Activated CD4-positive, alpha-beta T cell treated with anti-CD3 and anti-CD28 coated beads for 4 hours (primary cell): ENCODE measurements around the gene ZC3H15.
"Not testable (repeated sequence)": the region's sequence is repeated elsewhere in the genome, so short reads cannot be mapped to it uniquely, and the experiment has no call there.

Experiments
- DNase-seq, 2 donors: peaks; one replicate each; pipeline ENCODE4 v3.0.0-alpha.2; 2020

The ZC3H15 gene

DNA sequence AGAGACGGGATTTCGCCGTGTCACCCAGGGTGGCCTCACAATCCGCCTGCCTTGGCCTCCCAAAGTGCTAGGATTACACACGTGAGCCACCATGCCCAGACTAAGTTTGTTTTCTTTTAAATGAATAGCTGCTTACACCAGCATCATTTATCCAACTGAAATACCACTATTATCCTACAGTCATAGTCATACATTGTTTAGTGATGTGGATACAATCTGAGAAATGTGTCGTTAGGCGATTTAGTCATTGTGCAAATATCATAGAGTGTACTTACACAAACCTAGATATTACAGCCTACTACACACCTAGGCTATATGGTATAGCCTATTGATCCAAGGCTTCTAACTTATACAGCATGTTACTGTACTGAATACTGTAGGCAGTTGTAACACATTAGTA, 10.3 kb downstream of the ZC3H15 start:
- DNase-seq, result no peak

DNA sequence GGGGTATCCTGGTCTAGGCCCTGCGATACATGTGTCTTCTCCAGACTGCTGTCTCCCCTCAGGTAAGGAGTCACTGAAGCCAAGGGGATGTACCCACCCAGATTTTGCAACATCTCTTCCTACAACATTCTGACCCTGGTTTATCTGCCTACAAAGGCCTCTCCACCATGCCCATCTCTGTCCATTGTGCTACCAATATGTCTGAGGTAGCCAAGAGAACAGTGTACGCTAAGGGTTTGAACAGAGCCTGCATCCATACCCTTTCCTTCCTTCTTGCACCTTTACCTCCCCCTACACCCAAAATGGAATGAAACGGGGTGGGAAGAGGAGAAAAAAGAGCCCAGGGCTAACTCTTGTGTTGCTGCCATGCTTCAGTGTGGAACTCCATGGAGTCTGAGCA, 11.9 kb downstream of the ZC3H15 start:
- DNase-seq, result no peak

DNA sequence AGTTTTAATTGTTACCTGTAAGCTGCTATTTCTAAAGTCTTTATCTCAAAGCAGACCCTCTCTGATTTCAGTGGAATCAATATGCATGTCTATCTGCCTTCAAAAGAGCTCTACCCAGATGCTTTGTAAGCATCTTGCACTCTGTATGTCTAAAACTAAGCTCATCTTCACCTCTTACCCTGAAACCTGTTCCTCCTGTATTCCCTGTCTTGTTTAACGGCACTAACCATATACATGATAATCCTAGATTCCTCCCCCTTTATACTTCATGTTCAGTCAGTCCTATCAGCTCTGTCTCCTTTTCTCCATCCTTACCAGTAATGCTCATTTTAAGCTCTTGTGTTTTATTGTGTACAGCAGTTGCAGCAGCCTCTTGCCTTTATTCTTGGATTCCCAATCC, 12.8 kb downstream of the ZC3H15 start:
- no peak for DNase-seq

DNA sequence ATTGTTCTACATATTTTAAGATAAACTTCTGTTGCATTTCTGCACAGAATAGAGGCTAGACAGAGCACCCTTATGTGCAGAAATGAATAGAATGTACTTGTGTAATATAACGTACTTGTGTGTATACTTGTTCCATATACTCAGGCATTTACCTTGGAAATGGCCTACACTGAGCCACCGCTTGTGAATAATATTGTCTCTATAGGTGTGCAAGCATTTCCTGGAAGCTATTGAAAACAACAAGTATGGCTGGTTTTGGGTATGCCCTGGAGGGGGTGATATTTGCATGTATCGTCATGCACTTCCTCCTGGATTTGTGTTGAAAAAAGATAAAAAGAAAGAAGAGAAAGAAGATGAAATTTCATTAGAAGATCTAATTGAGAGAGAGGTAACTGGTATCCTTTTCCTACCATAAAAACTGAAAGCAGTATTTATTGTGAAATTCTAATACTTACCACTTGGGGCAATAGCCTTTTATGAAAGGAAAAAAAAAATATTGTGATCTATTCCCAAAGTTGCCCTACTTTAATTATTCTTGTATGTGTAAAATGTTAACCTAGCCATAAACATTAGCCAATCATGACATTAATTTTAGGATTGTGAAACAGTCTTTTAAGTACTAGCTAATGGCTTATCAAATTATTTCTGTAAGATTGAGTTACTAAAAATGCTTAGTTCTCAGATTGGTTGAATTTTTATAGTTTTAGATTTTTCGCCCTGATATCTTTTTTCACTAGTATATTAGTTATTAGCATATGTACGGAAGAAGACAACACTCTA, 18.0 kb downstream of the ZC3H15 start:
- DNase-seq, result no peak

DNA sequence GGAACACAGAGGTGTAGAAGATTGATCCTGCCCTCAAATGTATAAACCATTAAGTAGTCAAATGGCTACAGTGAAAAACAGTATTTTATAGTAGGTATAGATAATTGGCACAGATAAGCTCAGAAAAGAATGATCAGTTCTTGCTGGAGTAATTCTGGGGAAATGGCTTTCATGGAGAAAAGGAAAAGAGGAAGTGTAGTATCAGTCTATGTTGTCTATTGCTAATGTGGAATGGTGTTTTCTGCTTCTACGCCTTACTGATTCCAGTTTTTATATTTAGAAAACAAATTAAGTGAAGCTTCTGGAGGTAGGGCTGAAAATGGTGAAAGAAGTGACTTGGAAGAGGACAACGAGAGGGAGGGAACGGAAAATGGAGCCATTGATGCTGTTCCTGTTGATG, 22.2 kb downstream of the ZC3H15 start:
- DNase-seq, result no peak

DNA sequence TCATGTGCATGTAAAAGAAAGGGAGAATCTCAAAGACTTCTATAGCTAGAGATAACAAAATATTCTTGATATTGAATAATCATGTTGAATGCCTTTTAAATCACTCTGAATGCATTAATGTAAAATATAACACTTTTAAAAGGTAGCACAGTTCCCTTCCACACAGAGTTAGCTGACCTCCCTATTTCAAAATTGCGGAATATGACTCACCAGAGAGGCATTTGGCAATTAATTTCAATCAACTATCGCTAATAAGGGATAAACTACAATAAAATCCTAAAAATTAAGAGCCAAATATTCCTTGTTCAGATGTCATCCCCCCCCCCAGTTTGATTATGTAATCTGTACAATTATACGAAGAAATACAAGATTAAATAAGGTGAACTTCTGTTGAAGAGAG, 29.3 kb downstream of the ZC3H15 start:
- no peak for DNase-seq

DNA sequence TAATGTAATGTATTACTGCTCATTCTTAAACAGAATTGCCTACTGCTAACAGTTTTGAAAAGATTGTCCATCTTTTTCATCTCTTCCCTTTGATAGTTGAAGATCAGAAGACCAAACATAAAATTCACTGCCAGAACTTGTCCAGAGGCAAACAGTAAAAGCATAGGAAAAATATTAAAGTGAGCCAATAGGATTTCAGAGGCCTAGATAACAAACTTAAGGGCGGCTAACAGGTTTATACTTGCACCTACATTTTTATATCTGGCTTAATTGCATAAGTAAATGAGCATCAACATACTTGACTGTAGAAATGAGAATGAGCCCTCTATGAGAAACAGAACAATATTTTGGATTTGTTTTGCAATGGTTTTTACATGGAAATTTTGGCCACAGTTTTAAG, 30.3 kb downstream of the ZC3H15 start:
- DNase-seq, result no peak

DNA sequence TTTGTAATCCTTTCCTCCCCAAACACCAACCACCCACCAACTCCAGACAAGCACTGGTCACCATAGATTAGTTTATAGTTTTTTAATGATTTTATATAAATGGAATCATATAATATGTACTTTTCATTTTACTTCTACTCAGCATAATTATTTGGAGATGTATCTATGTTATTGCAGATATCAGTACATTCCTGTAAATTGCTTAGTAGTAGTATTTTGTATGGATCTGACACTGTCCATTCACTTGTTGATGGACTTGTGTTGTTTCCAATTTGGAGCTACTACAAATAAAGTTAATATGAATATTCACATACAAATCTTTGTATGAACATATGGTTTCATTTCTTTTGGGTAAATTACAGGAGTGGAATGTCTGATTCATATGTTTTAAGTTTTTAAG, 31.0 kb downstream of the ZC3H15 start:
- no peak for DNase-seq

DNA sequence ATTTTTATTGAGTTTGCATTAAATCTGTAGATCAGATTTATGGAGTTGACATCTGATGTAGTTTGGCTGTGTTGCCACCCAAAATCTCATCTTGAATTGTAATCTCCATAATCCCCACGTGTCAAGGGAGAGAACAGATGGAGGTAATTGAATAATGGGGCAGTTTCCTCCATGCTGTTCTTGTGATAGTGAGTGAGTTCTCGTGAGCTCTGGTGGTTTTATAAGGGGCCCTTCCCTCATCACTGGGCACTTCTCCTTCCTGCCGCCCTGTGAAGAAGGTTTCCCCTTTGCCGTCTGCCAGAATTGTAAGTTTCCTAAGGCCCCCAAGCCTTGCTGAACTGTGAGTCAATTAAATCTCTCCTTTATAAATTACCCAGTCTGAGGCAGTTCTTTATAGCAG, 32.2 kb downstream of the ZC3H15 start:
- DNase-seq, result no peak

DNA sequence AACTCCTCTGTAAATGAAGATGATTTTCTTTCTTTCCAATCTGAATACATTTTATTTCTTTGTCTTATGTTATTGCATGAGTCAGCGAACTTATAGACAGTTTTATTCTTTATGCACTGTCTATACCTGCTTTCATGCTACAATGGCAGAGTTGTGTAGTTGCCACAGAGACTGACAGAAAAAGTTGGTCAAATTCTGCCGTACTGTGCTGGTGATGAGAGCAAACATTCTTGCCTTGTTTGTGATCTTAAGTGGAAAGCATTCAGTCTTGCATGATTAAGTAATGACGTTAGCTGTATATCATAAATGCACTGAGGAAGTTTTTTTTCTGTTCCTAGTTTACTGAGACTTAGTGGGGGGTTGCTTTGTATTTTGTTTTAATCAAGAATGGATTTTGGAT, 32.9 kb downstream of the ZC3H15 start:
- DNase-seq, result no peak

DNA sequence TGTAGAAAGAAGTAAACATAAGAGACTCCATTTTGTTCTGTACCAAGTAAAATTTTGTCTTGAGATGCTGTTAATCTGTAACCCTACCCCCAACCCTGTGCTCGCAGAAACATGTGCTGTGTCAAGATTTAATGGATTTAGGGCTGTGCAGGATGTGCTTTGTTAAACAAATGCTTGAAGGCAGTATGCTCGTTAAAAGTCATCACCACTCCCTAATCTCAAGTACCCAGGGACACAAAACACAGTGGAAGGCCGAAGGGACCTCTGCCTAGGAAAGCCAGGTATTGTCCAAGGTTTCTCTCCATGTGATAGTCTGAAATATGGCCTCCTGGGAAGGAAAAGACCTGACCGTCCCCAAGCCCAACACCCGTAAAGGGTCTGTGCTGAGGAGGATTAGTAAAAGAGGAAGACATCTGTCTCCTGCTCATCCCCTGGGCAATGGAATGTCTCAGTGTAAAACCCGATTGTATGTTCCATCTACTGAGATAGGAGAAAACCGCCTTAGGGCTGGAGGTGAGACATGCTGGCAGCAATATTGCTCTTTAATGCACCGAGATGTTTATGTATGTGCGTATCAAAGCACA, 35.6 kb downstream of the ZC3H15 start:
- DNase-seq, result not testable (repeated sequence)

DNA sequence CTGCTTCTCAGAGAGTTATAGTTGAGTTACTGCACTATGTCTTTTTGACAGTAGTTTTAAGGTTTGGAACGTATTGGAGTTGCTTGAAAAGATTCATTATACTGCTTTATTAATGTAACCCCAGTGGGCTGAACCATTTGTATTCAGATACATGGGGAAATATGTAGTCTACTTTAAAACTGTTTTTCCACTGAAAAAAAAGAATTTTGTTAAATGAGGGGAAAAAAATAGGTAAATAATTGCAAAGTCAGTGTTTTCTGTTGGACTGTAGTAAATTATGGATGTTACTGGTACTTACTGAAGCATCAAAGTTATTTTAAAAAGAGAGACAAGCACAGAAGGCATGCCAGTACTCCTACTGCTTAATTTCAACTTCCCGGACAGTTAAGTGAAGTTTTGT, 36.4 kb downstream of the ZC3H15 start:
- no peak for DNase-seq

DNA sequence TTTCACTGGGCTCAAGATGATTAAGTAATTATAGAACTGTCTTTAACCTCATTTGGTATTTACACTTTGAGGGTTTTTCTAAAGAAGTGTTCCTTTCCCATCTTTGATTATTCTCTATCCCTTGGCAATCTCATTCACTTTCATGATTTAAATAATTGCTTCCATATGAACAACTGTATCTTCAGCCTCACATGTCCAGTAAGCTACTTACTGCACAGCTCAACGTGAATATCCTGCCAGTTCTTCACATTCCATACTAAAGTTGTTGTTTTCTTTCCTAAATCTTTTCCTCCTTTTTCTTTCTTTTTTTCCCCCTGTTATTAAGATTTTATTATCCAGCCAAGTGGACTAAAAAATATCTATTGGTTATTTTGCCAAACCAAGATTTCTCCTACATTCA, 37.7 kb downstream of the ZC3H15 start:
- no peak for DNase-seq

DNA sequence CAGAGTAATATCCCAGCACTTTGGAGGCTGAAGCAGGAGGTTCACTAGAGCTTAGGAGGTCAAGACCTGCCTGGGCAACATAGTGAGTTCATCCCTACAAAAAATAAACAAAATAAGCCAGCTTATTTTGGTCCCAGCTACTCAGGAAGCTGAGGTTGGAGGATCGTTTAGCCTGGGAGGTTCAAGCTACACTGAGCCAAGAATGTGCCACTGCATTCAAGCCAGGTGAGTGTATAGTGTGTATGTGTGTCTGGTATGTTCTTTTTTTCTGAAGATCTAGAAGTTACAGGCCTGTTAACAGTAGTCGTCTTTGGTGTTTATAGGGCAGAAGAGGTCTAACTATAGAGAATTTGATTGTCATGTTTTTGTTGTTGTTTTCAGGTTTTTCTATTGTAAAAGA, 40.2 kb downstream of the ZC3H15 start:
- no peak for DNase-seq

DNA sequence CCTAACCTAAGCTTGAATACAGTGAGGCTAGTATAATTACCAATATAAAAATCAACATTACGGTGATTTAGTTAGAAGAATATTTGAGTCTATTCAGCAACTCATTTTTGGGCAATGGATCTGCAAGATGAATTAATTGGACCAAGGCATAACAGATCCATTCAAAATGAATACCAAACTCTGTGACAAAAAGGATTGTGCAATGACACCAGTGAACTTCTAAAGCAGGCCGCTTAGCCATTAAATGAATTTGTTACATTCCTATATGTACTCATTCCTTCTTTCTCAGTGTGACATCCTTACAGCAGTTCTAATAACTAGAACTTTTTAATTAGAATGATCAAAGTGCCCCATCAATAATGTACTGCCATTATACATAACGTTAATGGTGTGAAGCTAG, 44.3 kb downstream of the ZC3H15 start:
- DNase-seq, result no peak

DNA sequence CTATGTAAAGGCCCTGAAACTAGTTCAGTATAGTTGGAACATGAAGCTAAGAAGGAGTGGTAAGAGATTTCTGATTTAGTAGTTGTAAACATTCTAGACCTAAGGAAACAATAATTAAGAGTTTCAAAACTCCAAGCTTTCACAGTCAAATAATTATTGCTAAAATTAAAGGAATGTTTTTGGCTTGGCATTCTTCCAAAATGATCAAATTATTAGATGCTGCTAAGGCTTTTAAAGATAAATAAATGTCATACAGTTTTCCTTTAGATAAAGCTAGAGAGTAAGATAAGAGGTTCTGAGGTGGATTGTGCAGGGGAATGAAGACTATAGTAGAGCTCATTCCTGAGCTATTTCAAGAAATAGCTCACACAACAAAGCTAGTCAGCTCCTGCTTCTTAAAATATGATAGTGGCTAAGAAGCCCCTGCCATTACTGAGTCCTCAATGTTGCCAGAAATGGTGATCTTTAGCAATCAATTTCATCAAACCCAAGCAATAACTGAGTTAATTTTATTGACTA, 45.3 kb downstream of the ZC3H15 start:
- no peak for DNase-seq

DNA sequence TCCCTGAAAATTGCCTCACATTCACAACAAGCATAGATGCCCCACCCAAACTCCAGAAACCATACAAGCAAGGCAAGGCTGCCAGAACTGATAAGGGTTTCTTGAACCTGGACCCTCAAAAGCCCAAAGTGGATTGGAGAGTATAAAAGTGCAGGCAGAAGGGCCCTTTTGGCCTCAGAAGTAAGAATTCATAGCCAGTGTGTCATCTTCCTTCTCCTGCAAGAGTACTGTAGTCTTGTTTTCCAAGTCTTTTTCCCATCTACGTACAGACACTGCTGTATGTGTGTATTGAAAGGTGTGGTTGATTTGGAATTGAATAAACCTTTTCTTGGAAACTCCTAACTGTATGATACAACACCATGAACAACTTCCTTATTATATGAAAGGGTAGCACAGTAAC, 46.8 kb downstream of the ZC3H15 start:
- DNase-seq, result no peak

DNA sequence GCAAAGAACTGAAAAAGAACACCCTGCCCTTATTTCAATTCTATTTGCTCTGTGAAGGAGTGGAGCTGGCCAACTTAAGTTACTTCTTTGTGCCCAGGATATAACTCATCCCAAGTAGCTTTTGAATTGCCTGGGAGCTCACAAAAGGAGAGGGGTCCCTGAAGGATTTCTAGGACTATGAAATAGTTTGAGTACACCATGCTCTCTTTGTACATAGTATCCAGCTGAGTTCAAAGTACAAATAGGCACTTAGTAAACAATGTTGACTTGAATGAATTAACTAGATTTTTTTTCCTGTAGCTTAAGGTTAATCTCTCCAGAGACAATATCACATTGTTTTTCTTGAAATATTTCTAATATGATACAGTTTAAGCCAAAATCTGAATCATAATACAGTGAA, 47.7 kb downstream of the ZC3H15 start:
- DNase-seq, result no peak

DNA sequence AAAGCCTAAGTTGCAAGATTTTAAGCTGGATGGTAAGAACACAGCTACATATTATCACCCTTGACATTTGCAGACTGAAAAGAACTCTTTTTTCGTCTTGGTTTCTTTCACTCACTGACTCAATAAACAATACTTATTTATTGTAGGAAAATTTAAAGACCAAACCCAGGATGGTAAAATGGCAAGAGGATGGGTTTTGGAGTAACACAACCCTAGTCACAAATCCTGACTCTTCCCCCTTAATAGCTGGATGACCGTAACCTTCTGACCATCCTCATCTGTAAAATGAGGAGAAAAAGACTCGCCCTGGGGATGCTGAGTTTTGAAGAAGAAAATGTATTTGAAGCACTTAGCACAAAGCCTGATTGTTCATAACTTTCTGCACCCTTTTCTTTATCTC, 48.3 kb downstream of the ZC3H15 start:
- no peak for DNase-seq

DNA sequence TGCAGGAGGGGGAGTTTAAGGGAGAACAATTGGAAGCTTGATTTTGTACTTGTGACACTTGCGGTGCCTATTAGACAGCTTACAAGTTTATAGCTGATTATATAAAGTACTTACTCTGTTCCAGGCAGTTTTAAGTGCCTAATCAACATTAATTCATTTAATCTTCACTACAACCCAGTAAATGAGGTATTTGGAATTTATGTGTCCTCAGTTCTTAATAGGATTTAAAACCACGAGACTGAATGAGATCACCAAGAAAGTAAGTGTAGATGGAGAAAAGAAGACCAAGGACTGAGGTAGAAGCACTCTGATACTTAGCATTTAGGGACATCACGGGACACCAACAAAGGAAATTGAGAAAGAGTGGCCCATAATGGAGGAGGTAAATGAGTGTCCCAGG, 49.8 kb downstream of the ZC3H15 start:
- no peak for DNase-seq

DNA sequence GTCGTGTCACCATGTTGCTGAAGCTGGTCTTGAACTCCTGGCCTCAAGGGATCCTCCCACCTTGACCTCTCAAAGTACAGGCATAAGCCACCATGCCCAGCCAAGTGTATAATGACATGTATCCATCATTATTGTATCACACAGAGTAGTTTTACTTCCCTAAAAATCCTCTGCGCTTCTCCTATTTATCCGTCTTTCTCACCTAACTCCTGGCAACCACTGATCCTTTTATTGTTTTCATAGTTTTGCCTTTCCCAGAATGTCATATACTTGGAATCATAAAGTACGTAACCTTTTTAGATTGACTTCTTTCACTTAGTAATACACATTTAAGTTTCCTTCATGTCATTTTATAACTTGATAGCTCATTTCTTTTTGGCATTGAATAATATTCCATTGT, 51.0 kb downstream of the ZC3H15 start:
- DNase-seq, result no peak

DNA sequence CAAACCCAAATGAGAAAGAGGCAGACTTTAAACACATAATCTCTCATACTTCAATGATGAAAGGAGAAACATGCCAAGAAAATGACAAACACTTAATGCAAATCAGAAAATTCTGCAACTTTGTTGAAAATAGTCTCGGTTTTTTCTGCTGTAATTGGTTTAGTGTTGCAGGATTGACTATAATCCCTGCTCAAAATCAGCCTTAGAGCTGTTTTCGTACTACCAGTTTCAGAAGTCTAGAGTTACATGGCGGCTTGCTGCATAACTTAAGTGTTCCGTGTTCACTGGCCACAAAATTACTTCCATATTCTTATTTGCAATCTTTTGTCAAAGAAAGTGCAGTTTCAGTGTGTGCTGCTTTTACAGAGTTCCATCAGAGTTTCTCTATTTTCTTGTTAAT, 54.9 kb downstream of the ZC3H15 start:
- no peak for DNase-seq

DNA sequence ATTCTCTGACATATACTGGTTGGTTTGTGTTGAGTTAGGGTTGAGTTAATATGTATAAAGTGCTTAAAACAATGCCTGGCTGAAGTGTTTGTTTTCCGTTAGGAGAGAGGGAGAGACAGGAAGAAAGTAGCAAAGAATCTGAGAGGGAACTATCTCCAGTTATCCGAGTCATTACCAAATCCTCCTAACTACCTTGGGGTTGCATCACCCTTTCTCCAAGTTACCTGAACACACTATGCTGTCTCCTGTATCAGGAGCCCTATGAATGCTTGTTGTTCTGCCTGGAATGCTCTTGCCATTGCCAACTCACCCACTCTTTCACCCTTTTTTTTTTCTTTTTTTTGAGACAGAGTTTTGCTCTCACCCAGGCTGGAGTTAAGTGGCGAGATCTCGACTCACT, 55.9 kb downstream of the ZC3H15 start:
- DNase-seq, result no peak

DNA sequence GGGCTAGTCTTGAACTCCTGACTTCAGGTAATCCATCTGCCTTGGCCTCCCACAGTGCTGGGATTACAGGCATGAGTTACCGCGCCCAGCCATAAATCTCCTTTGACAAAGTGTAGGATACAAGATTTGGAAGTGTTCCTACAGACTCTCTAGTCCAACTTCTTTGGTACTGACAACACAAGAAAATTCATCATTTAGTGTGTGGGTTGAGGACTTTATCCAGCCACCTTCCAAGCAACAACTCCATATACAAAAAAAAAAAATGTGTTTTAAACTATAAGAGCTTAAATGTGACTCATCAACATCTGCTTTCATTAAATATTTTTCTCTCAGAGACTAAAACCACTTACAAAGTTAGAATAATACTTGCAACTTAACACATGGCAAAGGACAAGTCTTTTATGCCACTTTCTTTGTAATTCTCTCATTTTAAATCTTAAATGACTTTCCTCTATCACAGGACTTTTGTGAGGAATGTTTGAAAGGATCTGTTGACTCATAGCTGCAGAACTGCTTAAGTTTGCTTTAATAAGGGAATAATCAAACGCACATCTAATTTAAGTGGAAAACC, 57.6 kb downstream of the ZC3H15 start:
- no peak for DNase-seq

DNA sequence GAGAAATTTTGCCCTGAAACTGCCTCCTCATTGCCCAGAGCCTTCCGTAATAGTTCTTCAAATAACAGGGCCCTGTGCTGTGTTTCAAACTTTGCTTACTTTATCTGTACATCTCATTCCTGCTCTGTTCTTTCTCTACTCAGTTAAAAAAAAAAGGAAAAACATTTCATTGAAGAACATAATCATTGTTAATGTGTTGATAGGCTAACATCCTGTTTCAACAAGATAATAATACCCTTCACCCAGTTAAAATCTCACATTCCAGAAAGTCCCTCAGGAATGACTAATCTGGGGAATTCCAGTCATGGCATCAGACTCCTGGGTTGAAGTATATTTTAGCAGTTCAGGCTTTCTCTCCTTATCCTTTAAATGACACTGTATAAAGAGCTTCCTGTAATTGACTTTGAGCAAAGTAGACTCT, 58.2 kb downstream of the ZC3H15 start:
- DNase-seq, result no peak
